ENCODE data around the gene MAP2K3.
"Not testable (repeated sequence)": the region's sequence is repeated elsewhere in the genome, so short reads cannot be mapped to it uniquely, and the experiment has no call there.

Gene MAP2K3

DNA sequence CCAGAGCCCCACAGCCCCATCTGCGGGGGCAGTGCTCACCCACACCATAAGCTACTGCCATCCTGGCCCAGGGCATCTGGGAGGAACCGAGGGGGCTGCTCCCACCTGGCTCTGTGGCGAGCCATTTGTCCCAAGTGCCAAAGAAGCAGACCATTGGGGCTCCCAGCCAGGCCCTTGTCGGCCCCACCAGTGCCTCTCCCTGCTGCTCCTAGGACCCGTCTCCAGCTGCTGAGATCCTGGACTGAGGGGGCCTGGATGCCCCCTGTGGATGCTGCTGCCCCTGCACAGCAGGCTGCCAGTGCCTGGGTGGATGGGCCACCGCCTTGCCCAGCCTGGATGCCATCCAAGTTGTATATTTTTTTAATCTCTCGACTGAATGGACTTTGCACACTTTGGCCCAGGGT lies 29.8 kb downstream of the MAP2K3 start:
- not testable (repeated sequence) for DNase-seq

DNA sequence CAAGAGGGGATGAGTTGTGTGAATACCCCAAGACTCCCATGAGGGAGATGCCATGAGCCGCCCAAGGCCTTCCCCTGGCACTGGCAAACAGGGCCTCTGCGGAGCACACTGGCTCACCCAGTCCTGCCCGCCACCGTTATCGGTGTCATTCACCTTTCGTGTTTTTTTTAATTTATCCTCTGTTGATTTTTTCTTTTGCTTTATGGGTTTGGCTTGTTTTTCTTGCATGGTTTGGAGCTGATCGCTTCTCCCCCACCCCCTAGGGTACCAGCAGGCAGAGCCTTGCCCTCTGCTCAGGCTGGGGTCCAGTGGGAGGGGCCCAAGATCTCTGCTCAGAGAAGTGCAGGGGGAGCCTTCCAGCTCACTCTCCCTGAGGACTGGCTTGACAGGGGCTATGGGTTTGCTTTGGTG lies 30.2 kb downstream of the MAP2K3 start:
- DNase-seq, result not testable (repeated sequence)

DNA sequence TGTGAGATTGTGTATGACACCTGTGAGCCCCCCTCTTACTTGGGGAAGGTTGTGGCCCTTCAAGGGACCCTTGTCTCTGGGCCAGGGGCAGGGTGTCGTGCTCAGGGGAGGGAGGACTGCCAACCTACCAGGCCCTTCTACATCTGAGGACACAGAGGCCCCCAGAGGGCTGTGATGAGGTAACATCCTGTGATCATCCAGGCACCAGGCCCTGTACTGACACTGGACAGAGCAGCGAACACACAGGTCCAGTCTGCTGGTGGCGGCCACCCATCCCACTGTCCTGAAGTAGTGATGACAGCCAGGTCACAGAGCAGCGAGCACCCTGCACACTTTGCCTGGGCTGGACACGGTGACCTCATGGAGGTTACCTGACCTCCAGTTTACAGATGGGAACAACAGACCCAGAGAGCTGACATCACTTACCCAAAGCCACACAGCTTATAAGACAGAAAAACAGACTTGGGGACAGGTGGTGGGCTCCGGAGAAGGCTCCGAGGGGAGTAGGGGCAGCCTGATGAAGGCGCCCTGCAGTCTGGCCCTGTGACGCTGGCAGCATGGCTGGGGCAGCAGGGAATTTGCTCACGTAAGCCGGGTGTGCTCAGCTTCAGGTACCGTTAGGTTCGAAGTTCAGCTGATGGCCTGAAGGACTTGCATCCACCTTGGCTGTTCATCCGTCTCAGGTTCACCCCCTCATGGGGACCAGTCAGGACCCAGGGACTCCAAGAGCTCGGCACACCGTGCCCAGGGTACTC lies 30.9 kb downstream of the MAP2K3 start:
- DNase-seq, result not testable (repeated sequence)

DNA sequence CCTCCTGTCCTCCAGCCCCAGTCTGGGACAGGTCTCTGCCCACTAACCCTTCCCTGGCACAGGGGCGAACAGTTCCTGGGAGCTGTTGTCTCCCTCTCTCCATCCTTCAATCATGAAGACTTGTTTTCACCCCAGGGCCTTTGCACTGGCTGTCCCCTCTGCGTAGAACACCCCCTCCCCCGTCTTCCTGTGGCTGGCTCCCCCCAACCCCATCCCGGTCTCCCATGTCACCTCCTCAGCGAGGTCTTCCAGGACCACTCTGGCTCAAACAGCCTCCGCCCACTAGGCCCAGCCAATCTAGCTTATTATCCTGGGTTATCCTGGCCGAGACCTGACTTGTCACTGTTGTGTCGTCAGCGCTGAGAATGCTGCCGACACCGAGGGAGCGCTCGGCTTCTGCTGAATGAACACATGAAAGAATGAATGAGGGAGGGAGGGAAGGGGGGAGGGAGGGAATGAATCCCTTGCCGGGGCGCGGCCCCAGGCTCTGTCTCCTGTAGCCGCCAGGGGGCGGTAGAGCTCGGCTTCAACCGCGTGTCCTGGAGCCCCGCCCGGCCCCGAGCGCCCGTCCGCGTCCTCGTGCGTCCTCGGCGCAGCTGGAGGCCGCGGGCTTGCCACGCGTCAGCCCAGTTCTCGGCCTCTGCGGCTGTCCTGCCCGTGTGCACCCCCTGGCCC lies 31.8 kb downstream of the MAP2K3 start:
- not testable (repeated sequence) for DNase-seq

DNA sequence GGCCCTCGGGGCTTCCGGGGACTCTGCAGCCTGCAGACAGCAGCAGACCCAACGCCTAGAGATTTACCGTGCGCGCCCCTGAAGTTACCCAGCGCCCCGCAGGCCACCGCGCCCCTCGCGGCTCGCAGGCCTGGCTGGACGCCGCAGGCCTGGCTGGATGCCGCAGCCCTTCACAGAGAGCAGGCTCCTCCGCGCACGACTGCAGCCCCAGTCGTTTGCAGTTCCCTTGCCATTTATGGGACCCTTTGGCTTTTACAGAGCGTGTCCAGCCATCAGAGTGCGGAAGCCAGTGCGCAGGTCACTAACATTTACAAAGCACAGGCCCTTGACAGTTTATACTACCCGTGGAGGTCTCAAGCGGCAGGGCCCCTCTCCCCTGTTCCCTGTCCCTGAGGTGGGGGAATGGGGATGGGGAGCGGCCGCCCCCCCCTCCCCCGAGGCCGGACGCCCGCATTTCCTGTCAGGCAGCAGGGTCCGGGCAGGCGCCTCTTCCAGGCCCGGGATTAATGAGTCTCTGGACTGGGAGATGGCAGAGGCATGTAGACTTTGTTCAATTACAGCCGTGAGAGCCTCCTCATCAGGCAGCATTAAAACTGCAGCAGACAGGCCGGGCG lies 32.5 kb downstream of the MAP2K3 start:
- not testable (repeated sequence) for DNase-seq

DNA sequence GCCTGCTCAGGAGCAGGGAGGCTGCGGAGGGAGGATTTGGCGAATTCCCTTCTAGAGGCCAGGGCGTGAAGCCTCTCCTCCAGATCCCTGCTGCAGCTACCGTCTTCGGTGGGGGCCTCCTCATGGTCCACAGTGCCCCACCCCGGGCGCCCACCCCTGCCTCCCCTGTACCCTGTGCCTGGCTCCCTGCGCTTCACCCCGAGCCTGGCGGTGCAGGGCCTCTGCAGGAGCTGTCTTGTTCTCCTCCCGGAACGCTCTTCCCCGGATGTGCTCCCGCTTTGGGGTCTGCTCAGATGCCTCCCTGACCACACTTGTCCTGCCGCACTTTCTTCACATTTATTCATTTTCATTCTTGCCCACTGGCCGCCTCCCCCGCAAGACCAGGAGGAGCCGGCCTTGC lies 33.3 kb downstream of the MAP2K3 start:
- not testable (repeated sequence) for DNase-seq

DNA sequence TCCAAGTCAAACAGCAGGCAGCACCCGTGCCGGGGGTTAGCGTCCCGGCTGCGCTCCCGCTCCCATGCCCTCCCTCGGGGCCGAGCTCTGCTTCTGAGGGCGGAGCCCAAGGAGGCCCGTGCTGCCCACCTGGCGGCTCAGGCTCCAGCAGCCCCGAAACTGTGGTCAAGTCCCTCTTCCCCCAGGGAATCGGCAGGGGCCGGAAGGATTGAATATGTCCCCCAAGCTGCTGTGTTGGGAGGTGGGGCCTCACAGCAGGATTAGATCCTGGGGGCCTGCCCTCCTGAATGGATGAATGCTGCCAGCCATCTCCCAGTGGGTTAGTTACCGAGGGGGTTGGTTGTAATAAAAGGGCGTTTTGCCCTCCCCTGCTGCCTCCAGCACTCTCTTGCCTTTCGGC lies 33.9 kb downstream of the MAP2K3 start:
- no peak for DNase-seq

DNA sequence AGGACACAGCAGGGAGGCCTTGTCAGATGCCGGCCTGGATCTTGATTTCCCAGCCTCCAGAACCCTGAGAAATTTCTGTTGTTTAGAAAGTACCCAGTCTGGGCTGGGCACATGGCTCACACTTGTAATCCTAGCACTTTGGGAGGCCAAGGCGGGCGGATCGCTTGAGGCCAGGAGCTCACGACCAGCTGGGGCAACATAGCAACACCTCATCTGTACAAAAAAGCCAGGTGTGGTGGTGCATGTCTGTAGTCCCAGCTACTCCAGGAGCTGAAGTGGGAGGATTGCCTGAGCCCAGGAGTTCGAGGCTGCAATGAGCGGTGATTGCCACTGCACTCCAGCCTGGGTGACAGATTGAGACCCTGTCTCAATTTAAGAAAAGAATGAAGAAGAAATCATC lies 34.3 kb downstream of the MAP2K3 start:
- not testable (repeated sequence) for DNase-seq

DNA sequence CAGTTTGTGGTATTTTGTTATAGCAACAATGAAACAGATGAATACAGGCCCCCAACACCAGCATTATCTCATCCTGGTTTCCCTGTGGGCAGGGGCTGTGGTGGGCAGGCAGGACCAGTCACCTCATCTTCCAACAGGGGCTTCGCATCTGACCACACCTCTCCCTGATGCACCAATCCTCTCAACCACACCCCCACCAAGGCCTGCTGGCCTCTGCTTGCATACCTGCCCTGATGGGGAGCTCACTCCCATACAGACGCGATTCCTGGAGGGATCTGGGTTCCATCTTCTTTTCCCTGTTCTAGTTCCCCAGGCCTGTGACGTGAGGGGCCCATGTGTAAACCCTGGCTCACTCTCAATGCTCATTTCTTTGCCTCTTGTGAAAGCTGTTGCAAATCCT lies 34.7 kb downstream of the MAP2K3 start:
- not testable (repeated sequence) for DNase-seq

DNA sequence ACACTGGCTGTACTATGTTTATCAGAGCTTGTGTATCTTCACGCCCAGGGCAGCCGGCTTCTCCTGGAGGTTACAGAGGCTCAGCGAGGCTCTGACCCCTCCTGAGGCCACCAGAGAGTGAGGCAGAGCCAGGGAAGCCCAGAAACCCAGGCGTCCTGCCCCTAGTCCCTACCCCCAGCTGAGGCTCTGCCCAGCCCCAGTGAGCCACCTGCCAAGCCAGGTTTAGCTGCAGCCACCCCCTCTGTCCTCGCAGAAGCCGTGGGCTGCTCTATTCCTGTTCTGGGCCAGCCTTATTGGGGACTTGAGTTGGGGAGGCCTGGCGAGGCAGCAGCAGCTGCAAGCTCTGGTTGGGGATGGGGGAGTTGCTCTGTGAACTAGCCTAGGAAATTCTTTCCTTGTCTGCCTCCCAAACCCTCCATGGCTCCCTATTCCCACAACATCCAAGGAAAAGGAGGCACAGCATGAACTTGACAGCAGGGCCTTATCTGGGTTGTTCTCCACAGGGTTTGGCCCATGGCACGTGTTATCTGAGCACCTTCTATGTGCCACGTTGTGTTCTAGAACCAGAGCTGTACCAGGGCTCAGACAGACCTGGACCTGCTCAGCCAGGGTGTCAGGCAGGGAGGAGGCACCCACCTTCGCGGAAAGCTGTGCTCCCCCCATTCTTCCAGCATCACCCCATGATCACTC lies 35.3 kb downstream of the MAP2K3 start:
- not testable (repeated sequence) for DNase-seq

DNA sequence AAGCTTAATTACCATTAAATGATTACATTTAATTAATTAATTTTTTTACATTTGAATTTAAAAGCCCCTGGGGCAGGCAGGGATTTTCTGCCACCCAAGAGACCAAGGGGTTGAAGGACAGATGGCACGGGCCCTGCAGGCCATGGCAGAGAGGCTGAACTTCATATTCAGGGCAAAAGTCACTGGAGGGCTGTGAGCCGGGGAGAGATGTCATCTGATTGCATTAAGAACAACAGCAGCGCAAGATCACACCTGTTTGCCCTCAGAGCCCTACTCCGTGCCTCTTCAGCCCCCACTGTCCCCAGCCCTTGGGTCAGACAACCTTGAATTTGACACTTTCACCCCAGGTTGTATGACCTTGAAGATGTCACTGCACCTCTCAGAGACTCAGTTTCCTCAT lies 35.9 kb downstream of the MAP2K3 start:
- not testable (repeated sequence) for DNase-seq

DNA sequence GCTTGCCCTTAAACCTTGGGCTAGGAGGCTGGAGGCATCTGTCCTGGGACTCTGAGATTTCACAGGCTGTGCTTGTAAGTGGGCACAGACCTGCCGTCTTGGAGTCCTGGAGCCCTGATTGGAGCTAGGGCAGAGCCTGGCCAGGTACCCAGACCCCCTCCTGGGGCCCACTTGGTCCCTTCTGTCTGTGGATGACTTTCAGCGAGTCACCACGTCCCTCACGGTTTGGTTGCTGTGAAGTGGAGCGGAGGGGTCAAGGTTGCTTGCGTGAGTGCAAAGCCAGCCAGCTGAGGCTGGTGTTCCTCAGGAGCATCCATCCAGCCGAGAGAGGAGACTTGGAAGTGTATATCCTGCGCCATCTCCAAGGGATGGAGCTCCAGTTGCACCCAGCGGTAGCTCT lies 36.5 kb downstream of the MAP2K3 start:
- not testable (repeated sequence) for DNase-seq

DNA sequence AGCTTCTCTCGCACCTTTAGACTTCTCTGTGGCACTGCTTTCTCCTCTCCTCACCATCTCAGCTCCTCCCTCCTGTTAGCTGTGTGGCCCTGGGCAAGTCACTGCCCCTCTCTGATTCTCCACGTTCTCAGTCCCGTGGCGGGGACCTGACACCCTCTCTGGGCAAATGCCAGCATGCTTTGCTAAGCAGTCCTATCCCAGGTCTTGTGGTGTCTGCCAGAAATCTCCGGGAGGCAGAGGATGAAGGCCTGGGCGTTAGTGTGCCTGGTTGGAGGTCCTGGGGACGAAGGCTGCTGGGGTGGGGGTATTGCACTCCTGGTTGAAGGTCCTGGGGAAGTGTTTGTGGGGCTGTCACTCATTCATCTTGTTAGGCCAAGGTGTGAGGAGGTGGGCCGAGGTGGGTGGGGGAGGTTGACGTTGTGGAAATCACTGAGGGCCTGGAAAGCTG lies 37.3 kb downstream of the MAP2K3 start:
- not testable (repeated sequence) for DNase-seq

DNA sequence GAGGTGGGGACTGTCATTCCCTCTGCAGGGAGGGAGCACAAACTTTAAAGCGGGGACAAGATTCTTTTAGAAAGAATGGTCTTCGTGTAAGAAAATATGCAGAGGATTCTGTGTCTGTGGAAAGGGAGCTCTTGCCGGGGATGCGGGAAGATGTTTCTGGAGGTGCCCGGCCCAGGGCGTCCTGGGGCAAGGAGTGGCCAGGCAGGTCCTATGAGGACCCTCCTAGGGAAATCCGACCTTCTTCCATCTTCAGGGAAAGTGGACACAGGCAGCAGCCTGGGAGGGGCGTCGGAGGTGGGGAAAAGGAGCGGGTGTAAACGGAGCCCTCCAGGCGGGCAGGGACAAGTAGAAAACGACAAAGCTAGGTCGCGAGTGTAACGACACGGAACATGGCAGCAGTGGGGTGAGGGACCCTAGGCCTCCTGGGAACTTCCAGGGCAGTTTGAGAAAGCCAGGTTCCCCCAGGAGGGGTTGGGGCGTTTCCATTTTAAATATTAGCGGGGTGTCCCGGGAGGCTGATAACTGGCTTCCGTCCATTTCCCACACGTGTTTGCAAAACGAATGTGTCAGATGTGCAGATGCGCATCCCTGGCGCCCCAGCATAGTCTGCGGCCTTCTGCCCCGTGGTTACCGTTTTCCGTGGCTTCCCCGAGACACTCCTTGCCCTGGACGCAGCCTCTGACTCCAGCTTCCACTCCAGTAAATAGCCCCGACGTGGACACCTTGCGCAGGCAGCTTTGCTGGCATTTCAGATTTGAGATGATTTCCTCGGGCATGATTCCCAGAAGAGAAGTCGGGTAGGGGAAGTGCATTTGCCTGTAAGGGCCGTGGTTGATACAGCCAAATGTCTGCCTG lies 39.0 kb downstream of the MAP2K3 start:
- DNase-seq, result not testable (repeated sequence)

DNA sequence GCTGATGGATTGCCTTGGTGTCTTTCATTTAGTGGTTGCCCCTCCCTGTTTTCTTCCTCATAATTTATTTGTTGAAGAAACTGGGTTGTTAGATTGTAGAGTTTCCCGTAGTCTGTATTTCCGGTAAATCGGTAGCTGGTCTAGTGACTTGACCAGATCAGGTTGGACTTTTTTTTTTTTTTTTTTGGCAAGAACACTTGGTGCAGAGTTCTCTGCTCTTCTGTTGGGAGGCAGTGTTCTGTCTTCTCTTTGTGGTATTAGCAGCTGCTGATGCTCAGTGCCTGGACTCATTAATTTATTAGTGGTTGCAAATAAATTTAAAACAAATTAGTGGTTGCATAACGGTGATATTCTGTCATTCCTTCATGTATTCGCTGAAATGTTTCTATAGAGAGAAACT lies 40.2 kb downstream of the MAP2K3 start:
- not testable (repeated sequence) for DNase-seq

DNA sequence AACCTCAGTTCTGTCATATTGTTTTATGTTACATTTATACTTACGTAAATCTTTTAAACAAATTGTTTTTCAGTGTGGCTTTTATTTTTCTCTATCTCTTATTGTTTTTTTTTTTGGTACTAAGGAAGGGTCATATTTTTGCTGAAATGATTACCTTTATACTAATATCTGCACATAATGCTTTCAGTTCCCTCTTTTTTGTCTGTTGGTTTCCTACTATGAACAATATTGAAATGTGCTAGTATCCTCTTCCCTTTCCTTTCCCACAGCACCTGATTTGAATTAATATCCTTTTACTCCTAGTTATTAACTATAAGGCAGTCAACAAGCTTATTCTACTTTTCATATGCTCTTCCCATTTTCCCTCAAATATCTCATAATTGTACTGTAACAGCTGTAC lies 43.4 kb downstream of the MAP2K3 start:
- not testable (repeated sequence) for DNase-seq

DNA sequence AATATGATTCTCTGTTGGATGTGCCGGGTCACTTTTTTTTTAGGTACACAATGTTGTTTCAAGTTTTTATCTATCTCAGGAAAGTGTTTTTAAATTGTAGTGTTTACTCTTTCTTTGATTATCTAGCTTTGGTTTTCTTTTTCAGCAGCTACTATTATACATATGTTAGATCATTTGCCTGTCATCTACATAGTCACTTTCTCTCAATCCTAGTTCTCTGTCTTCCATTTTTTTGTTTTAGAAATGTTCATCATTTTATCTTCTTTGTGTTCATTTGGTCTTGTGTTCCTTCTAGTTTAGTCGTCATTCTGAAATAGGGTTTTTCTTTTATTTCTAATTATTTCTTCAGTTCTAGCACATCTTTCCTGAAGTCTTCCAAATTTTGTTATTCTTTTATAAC lies 44.3 kb downstream of the MAP2K3 start:
- DNase-seq, result not testable (repeated sequence)

DNA sequence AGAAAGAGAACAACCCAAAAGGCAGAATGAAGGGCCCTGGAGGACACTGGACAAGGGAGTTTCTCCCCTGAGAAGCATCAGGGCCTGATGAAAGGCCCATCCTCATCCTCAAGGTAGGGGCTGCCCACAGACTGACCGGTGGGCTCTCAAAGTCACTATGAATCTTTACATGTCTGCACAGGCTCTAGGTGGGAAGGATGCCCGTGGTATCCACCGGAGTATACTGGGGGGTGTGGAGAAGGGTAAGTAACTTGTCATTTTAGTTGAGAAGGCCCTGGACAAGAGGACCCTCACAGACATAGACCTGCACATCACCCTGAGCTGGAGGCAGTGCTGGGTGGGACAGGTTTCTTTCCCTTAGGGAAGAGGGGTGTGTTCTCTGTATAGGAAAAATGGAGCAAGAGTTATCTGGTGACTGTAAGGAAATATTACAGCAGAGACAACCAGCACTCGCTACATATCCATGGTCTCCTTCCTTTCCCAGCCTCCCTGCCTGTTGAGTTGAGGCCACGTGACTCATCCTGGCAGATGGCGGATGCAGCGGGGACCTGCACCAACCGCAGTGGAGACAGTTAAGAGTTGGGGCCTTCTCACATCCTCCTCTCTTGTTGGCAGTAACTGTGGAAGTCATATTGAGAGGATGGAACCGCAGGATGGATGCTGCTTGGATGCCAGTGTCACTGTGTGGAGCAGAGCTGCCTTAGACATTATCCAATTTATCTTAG lies 46.1 kb downstream of the MAP2K3 start:
- DNase-seq, result no peak

DNA sequence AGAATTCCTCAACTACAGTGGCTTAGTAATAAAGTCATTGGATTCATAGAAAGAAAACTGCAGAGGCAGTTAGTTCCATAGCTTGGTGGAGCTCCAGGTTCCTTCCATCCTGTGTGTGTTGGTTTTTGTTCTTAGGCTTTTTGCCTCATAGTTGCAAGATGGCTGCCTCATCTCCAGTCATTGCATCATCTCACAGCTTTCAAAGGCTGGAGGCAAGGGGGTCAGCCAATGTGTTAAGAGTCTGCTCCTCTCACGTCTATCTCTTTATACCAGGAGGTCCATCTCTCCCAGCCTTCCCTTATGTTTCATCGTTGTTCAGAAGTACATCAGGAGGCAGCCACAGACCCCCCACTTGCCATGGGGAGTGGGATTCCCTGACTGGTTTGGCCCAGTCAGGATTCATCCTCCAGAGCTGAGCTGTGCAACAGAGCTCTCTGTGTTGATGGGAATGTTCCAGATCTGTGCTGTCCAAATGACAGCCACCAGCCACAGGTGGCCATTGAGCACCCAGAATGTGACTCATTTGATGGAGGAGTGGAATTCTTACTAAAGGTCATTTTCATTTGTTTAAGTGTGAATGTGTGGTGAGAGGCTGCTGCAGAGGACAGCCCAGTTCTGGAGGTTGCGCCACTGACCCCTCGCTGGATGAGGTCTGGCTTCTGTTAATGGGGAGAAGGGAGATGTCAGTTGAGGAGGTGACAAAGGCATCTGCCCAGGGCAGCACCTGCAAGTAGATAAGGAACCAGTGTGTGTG lies 52.2 kb downstream of the MAP2K3 start:
- not testable (repeated sequence) for DNase-seq

DNA sequence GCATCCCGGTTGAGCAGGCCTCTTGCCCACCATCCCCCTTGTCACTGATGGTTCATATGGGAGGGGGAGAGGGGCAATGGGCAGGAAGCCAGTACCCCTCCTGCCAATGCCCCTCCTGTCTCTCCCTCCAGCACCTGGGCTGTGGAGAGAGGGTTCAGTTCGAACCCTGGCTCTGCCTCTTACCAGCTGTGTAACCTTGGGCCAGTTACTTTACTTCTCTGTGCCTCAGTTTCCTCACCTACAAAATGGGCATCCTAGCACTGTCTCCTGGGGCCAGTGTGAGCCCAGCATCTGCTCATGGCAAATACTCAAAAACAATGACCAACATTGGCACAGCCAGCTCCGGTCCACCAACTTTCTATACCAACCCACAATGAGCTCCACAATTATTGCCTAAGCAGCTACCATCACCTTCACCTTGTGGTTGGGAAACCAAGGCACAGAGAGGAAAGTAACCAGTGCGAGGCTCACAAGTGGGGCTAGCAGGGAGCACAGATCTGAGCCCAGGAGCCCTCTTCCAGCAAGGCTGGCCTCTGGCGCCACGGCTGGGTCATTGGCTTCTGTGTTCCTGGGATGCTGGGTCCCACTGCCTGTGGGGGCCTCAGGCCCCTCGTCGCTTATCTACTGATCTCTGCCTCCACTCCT lies 53.6 kb downstream of the MAP2K3 start:
- not testable (repeated sequence) for DNase-seq
